HEK293 (cell line): Measurements from ENCODE around the gene MRPL20.

Experiments used
- MYNN ChIP-seq: fragments of 450-650 bp; formaldehyde crosslinking; IDR thresholded peaks from 2 replicates; pipeline ENCODE4 v1.5.1; 2016; ENCODE audit warnings: missing biosample characterization, missing genetic modification characterization, borderline replicate concordance
- SP2 ChIP-seq: fragments of 450-650 bp; formaldehyde crosslinking; IDR thresholded peaks from 2 replicates; pipeline ENCODE4 v1.5.1; 2016; ENCODE audit warnings: missing biosample characterization, missing genetic modification characterization
- ZNF19 ChIP-seq: fragments of 450-650 bp; formaldehyde crosslinking; IDR thresholded peaks from 2 replicates; pipeline ENCODE4; 2016; ENCODE audit warnings: missing biosample characterization, missing genetic modification characterization, low read depth
- ZNF558 ChIP-seq: fragments of 450-650 bp; formaldehyde crosslinking; IDR thresholded peaks from 2 replicates; pipeline ENCODE4 v1.5.1; 2016; ENCODE audit warnings: missing biosample characterization, missing genetic modification characterization
- ZNF561 ChIP-seq: fragments of 450-650 bp; IDR thresholded peaks from 2 replicates; pipeline ENCODE4 v1.5.1; 2018; ENCODE audit warnings: missing biosample characterization, missing genetic modification characterization, borderline replicate concordance
- ZNF629 ChIP-seq: fragments of 450-650 bp; formaldehyde crosslinking; IDR thresholded peaks from 2 replicates; pipeline ENCODE4 v1.5.1; 2017; ENCODE audit warnings: missing biosample characterization, missing genetic modification characterization
- TF ChIP-seq, protein P1 (sequence below): fragments of 450-650 bp; formaldehyde crosslinking; IDR thresholded peaks from 2 replicates; pipeline ENCODE4 v1.5.1; 2016; ENCODE audit warnings: missing biosample characterization, missing genetic modification characterization
- TF ChIP-seq, protein P2 (sequence below): fragments of 450-650 bp; formaldehyde crosslinking; IDR thresholded peaks from 2 replicates; pipeline ENCODE4 v1.5.1; 2017; ENCODE audit warnings: missing biosample characterization, missing genetic modification characterization

DNA sequence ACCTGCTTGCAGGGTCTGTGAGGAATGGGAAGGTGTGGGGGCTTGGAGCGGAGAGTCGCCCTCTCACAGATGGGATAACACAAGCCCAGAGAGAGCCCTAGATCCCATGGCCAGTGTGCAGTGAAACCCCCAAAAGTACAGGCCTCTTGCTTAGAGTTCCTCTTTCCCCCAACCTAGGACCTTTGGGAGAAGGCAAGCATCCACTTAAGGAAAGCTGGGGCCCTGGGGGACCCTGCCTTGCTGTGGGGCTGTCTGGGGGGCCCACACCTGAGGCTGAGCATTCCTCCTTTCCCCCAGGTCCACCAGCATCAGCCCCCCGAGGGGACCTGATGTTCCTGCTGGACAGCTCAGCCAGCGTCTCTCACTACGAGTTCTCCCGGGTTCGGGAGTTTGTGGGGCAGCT lies 29.5 kb upstream of the MRPL20 start:
- TF ChIP-seq, protein P1, sequence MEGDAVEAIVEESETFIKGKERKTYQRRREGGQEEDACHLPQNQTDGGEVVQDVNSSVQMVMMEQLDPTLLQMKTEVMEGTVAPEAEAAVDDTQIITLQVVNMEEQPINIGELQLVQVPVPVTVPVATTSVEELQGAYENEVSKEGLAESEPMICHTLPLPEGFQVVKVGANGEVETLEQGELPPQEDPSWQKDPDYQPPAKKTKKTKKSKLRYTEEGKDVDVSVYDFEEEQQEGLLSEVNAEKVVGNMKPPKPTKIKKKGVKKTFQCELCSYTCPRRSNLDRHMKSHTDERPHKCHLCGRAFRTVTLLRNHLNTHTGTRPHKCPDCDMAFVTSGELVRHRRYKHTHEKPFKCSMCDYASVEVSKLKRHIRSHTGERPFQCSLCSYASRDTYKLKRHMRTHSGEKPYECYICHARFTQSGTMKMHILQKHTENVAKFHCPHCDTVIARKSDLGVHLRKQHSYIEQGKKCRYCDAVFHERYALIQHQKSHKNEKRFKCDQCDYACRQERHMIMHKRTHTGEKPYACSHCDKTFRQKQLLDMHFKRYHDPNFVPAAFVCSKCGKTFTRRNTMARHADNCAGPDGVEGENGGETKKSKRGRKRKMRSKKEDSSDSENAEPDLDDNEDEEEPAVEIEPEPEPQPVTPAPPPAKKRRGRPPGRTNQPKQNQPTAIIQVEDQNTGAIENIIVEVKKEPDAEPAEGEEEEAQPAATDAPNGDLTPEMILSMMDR (tag by site-specific recombination): no peak
- TF ChIP-seq ZNF558 (tag by site-specific recombination) (no peak), ZNF19 (tag by site-specific recombination) (no peak), ZNF629 (tag by site-specific recombination) (no peak), MYNN (no peak), ZNF561 (tag by site-specific recombination) (no peak), SP2 (tag by site-specific recombination) (no peak)
- TF ChIP-seq, protein P2, sequence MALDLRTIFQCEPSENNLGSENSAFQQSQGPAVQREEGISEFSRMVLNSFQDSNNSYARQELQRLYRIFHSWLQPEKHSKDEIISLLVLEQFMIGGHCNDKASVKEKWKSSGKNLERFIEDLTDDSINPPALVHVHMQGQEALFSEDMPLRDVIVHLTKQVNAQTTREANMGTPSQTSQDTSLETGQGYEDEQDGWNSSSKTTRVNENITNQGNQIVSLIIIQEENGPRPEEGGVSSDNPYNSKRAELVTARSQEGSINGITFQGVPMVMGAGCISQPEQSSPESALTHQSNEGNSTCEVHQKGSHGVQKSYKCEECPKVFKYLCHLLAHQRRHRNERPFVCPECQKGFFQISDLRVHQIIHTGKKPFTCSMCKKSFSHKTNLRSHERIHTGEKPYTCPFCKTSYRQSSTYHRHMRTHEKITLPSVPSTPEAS (tag by site-specific recombination): no peak
